ENCODE data around the gene RFWD3. TPM values are rescaled to one million over a fixed set of nuclear protein-coding genes. Genes with fewer than 3 reads are reported as not detected.

The RFWD3 gene
- total and polyA plus RNA-seq, 2 of the 13 experiments (the other 11 are each of a cell fraction or from before 2014, with no cell fraction given) = 23.4 to 62.6 TPM

DNA sequence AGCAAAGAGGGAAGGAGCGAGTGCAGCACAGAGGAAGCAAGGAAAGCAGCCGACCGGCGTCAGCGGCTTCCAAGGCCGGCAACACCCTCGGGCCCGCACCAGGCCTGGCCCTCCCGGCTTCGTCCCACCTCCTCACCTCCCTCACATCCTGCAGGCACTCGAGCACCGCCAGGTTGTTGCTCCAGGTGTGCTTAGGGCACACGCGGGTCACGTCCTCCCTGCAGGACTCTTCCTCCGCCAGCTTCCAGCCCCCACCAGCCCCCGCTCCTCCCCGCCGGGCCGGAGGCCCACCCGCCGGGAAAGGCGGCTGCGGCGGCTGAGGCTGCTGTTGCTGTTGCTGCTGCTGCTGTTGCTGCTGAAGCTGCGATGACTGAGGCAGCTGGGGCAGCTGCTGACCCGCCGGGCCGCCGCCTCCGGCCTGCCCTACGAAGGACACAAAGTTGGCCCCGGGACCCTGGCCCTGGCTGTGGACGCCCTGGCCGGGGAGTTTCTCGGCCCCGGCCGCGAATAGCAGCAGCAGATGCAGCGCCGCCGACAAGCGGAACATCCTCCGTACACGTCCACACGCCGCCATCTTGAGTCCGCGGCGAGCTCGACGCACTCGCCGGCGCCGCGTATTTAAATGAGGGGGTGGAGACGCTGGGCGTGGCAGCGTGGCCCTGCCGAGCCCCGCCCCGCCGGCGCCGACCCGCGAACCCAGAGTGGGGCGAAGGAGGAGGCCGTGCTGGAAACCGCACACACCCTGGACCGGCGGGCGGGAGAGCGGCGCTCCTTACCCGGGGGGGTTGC is 60.0 kb downstream of the RFWD3 start, which contains the start of gene GLG1 (continued):
- TF ChIP-seq NCOA2 (CRISPR knock-in tag; IDR thresholded peaks at IDR 0.05) (no peak; the same call in 1 of the 2 replicates), EP300 (IDR thresholded peaks at IDR 0.05; ENCODE audit: low read depth in 2 of 2, low read length in 2 of 2) (no peak), EP300 (CRISPR knock-in tag; IDR thresholded peaks at IDR 0.05; ENCODE audit: borderline replicate concordance) (no peak), KDM5B (CRISPR knock-in tag; IDR thresholded peaks at IDR 0.05; ENCODE audit: borderline replicate concordance) (peak; percentile 95), SP4 (CRISPR knock-in tag; IDR thresholded peaks at IDR 0.05) (peak; percentile 97), PHF21A (CRISPR knock-in tag; IDR thresholded peaks at IDR 0.05) (peak; percentile 17; the same call in 1 of the 2 replicates), ZNF839 (CRISPR knock-in tag; IDR thresholded peaks at IDR 0.05; ENCODE audit: borderline replicate concordance) (peak; percentile 76; the same call in 1 of the 2 replicates), SSRP1 (CRISPR knock-in tag; IDR thresholded peaks at IDR 0.05) (no peak), ZNF619 (CRISPR knock-in tag; IDR thresholded peaks at IDR 0.05) (peak; percentile 85; the same call in 1 of the 2 replicates), FOXJ3 (CRISPR knock-in tag; IDR thresholded peaks at IDR 0.05; ENCODE audit: borderline replicate concordance) (peak; percentile 59), ZNF274 (CRISPR knock-in tag; IDR thresholded peaks at IDR 0.05) (peak; percentile 93), ZNF607 (CRISPR knock-in tag; IDR thresholded peaks at IDR 0.05; ENCODE audit: borderline replicate concordance) (peak; percentile 86; the same call in 1 of the 2 replicates)
- TF ChIP-seq, protein P1, sequence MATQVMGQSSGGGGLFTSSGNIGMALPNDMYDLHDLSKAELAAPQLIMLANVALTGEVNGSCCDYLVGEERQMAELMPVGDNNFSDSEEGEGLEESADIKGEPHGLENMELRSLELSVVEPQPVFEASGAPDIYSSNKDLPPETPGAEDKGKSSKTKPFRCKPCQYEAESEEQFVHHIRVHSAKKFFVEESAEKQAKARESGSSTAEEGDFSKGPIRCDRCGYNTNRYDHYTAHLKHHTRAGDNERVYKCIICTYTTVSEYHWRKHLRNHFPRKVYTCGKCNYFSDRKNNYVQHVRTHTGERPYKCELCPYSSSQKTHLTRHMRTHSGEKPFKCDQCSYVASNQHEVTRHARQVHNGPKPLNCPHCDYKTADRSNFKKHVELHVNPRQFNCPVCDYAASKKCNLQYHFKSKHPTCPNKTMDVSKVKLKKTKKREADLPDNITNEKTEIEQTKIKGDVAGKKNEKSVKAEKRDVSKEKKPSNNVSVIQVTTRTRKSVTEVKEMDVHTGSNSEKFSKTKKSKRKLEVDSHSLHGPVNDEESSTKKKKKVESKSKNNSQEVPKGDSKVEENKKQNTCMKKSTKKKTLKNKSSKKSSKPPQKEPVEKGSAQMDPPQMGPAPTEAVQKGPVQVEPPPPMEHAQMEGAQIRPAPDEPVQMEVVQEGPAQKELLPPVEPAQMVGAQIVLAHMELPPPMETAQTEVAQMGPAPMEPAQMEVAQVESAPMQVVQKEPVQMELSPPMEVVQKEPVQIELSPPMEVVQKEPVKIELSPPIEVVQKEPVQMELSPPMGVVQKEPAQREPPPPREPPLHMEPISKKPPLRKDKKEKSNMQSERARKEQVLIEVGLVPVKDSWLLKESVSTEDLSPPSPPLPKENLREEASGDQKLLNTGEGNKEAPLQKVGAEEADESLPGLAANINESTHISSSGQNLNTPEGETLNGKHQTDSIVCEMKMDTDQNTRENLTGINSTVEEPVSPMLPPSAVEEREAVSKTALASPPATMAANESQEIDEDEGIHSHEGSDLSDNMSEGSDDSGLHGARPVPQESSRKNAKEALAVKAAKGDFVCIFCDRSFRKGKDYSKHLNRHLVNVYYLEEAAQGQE (IDR thresholded peaks at IDR 0.05; ENCODE audit: borderline replicate concordance in 1 of 2, low read depth in 1 of 2, low read length in 2 of 2) = no peak; a peak in 1 of 4 replicates
- TF ChIP-seq, protein P2, sequence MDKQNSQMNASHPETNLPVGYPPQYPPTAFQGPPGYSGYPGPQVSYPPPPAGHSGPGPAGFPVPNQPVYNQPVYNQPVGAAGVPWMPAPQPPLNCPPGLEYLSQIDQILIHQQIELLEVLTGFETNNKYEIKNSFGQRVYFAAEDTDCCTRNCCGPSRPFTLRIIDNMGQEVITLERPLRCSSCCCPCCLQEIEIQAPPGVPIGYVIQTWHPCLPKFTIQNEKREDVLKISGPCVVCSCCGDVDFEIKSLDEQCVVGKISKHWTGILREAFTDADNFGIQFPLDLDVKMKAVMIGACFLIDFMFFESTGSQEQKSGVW (CRISPR knock-in tag; IDR thresholded peaks at IDR 0.05; ENCODE audit: borderline replicate concordance) = no peak; the same call in 1 of the 2 replicates
- TF ChIP-seq, protein P3, sequence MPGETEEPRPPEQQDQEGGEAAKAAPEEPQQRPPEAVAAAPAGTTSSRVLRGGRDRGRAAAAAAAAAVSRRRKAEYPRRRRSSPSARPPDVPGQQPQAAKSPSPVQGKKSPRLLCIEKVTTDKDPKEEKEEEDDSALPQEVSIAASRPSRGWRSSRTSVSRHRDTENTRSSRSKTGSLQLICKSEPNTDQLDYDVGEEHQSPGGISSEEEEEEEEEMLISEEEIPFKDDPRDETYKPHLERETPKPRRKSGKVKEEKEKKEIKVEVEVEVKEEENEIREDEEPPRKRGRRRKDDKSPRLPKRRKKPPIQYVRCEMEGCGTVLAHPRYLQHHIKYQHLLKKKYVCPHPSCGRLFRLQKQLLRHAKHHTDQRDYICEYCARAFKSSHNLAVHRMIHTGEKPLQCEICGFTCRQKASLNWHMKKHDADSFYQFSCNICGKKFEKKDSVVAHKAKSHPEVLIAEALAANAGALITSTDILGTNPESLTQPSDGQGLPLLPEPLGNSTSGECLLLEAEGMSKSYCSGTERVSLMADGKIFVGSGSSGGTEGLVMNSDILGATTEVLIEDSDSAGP (CRISPR knock-in tag; IDR thresholded peaks at IDR 0.05; ENCODE audit: borderline replicate concordance) = peak; percentile 88; the same call in 1 of the 2 replicates
- TF ChIP-seq, protein P4, sequence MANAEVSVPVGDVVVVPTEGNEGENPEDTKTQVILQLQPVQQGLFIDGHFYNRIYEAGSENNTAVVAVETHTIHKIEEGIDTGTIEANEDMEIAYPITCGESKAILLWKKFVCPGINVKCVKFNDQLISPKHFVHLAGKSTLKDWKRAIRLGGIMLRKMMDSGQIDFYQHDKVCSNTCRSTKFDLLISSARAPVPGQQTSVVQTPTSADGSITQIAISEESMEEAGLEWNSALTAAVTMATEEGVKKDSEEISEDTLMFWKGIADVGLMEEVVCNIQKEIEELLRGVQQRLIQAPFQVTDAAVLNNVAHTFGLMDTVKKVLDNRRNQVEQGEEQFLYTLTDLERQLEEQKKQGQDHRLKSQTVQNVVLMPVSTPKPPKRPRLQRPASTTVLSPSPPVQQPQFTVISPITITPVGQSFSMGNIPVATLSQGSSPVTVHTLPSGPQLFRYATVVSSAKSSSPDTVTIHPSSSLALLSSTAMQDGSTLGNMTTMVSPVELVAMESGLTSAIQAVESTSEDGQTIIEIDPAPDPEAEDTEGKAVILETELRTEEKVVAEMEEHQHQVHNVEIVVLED (CRISPR knock-in tag; IDR thresholded peaks at IDR 0.05; ENCODE audit: borderline replicate concordance) = peak; percentile 98
- TF ChIP-seq, protein P5, sequence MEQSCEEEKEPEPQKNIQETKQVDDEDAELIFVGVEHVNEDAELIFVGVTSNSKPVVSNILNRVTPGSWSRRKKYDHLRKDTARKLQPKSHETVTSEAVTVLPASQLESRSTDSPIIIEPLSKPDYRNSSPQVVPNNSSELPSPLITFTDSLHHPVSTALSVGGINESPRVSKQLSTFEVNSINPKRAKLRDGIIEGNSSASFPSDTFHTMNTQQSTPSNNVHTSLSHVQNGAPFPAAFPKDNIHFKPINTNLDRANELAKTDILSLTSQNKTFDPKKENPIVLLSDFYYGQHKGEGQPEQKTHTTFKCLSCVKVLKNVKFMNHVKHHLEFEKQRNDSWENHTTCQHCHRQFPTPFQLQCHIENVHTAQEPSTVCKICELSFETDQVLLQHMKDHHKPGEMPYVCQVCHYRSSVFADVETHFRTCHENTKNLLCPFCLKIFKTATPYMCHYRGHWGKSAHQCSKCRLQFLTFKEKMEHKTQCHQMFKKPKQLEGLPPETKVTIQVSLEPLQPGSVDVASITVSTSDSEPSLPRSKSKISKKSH (CRISPR knock-in tag; IDR thresholded peaks at IDR 0.05; ENCODE audit: borderline replicate concordance) = peak; percentile 21; the same call in 1 of the 2 replicates

Measured in HepG2 (cell line).